NB4 (cell line): ENCODE measurements around the gene C1QTNF12.

ENCODE experiments used
- POLR2A ChIP-seq: IDR thresholded peaks from 2 replicates; pipeline ENCODE4 v1.6.1; 2011; ENCODE audit warnings: mild to moderate bottlenecking; ENCODE audit not compliant: insufficient read length; ENCODE audit errors: extremely low read depth
- TF ChIP-seq, protein P1 (sequence below): IDR thresholded peaks from one replicate; pipeline ENCODE4 v1.5.1; 2012; ENCODE audit warnings: low read depth, low read length

- TF ChIP-seq, protein P1, sequence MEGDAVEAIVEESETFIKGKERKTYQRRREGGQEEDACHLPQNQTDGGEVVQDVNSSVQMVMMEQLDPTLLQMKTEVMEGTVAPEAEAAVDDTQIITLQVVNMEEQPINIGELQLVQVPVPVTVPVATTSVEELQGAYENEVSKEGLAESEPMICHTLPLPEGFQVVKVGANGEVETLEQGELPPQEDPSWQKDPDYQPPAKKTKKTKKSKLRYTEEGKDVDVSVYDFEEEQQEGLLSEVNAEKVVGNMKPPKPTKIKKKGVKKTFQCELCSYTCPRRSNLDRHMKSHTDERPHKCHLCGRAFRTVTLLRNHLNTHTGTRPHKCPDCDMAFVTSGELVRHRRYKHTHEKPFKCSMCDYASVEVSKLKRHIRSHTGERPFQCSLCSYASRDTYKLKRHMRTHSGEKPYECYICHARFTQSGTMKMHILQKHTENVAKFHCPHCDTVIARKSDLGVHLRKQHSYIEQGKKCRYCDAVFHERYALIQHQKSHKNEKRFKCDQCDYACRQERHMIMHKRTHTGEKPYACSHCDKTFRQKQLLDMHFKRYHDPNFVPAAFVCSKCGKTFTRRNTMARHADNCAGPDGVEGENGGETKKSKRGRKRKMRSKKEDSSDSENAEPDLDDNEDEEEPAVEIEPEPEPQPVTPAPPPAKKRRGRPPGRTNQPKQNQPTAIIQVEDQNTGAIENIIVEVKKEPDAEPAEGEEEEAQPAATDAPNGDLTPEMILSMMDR = no peak
- TF ChIP-seq POLR2A = no peak
Observed at GRCh38 chr1:1274931-1275431, 28.5 kb upstream of the C1QTNF12 start.
